HCT116 (cell line): ENCODE results near the gene SAE1. TPM values are rescaled to one million over a fixed set of nuclear protein-coding genes. Genes with fewer than 3 reads are reported as not detected.

Experiments used
- ATAC-seq: fragments of 200-7000 bp; cut with Tn5 transposase; 2 replicates; pipeline ENCODE4 v1.9.1; 2020; ENCODE audit warnings: mild to moderate bottlenecking, moderate library complexity
- BruUV-seq: library from RNA; stranded (reverse); fragments of 400-500 nt; replicated peaks from 2 replicates; lab custom pipeline; 2021; lab: Mats Ljungman, UMichigan
- CTCF ChIA-PET: fragments of 300-600 bp; sonication (Branson Sonifier 250); formaldehyde crosslinking; loops from one replicate; lab custom pipeline; 2021; ENCODE audit warnings: antibody characterized with exemption; lab: Charles Lee
- POLR2A ChIA-PET: fragments of 300-600, 350-600 bp; sonication (Branson Sonifier 250); formaldehyde crosslinking; loops from one replicate; lab custom pipeline; 2021; ENCODE audit warnings: antibody characterized with exemption; lab: Charles Lee
- RAD21 ChIA-PET, 2 experiments: fragments of 300-600 bp; sonication (Branson Sonifier 250); formaldehyde crosslinking; loops; one replicate each; lab custom pipeline; 2023; ENCODE audit warnings: low total read pairs in 2 of 2; ENCODE audit not compliant: uncharacterized antibody in 2 of 2, unreplicated experiment in 2 of 2, low non-redundant PET in 1 of 2; lab: Charles Lee
- DNase-seq: peaks from one replicate; pipeline ENCODE4 v3.0.0-alpha.2; 2010; ENCODE audit warnings: low read depth, low spot score
- H2AFZ ChIP-seq: fragments of 200-600 bp; shearing (Covaris generic), sonication (generic); 2 replicates; pipeline ENCODE4 v1.6.1; 2017; ENCODE audit warnings: low read depth, mixed run types, mixed read lengths, antibody characterized with exemption, low read length; ENCODE audit not compliant: poor library complexity, severe bottlenecking
- H3K27ac ChIP-seq: 2 replicates; pipeline ENCODE4 v1.5.1; 2012; ENCODE audit warnings: low read depth, low read length
- H3K27me3 ChIP-seq: fragments of 200-600 bp; sonication (generic); 2 replicates; pipeline ENCODE4 v1.6.1; 2016; ENCODE audit warnings: mixed run types, low read length, mixed read lengths; ENCODE audit not compliant: insufficient read depth
- H3K36me3 ChIP-seq, 2 experiments: fragments of 200-500 bp in 1 of 2; fragments of 200-600 bp in 1 of 2; sonication (Bioruptor generic) in 1 of 2; sonication (generic) in 1 of 2; 2 replicates each; pipeline versions ENCODE4 v1.5.1 to v1.6.1; 2014 to 2016; ENCODE audit warnings: low read length in 2 of 2, inconsistent platforms in 1 of 2, mixed read lengths in 1 of 2, mixed run types in 1 of 2; ENCODE audit not compliant: insufficient read depth in 2 of 2, control insufficient read depth in 1 of 2
- H3K4me1 ChIP-seq, 2 experiments: fragments of 200-600 bp in 1 of 2; sonication (generic) in 1 of 2; 2 replicates each; pipeline versions ENCODE4 v1.5.1 to v1.6.1; 2012 to 2017; ENCODE audit warnings: low read length in 2 of 2, inconsistent platforms in 1 of 2, mild to moderate bottlenecking in 1 of 2, mixed read lengths in 1 of 2, mixed run types in 1 of 2, moderate library complexity in 1 of 2; ENCODE audit not compliant: insufficient read depth in 2 of 2, control insufficient read depth in 1 of 2
- H3K4me2 ChIP-seq: fragments of 200-600 bp; sonication (generic); 2 replicates; pipeline ENCODE4 v1.6.1; 2017; ENCODE audit warnings: mixed run types, low read length, mixed read lengths
- H3K4me3 ChIP-seq, 2 experiments: fragments of 200-600 bp in 1 of 2; sonication (generic) in 1 of 2; replicated peaks in 1 of 2; 2 replicates each; pipeline ENCODE4 v1.5.1; 2011 to 2016; ENCODE audit warnings: low read length in 2 of 2, control low read depth in 1 of 2, low read depth in 1 of 2, mild to moderate bottlenecking in 1 of 2, mixed read lengths in 1 of 2, mixed run types in 1 of 2
- H3K79me2 ChIP-seq: fragments of 200-600 bp; sonication (generic); 2 replicates; pipeline ENCODE4 v1.6.1; 2017; ENCODE audit warnings: mild to moderate bottlenecking, mixed run types, low read length, moderate library complexity, mixed read lengths; ENCODE audit not compliant: insufficient read depth
- H3K9ac ChIP-seq: fragments of 200-600 bp; sonication (generic); 2 replicates; pipeline ENCODE4 v1.6.1; 2016; ENCODE audit warnings: low read length, mixed read lengths
- H3K9me2 ChIP-seq: fragments of 200-600 bp; sonication (generic), shearing (Covaris generic); 2 replicates; pipeline ENCODE4 v1.6.1; 2017; ENCODE audit warnings: mixed run types, mild to moderate bottlenecking, moderate library complexity; ENCODE audit not compliant: insufficient read depth
- H3K9me3 ChIP-seq, 2 experiments: fragments of 200-500 bp in 1 of 2; fragments of 200-600 bp in 1 of 2; sonication (Bioruptor generic) in 1 of 2; sonication (generic) in 1 of 2; 2 replicates each; pipeline ENCODE4 v1.6.1; 2014 to 2017; ENCODE audit warnings: low read length in 2 of 2, mixed read lengths in 2 of 2, inconsistent platforms in 1 of 2, low read depth in 1 of 2, mild to moderate bottlenecking in 1 of 2, mixed run types in 1 of 2, moderate library complexity in 1 of 2; ENCODE audit not compliant: control insufficient read depth in 1 of 2, insufficient read depth in 1 of 2
- H4K20me1 ChIP-seq: fragments of 200-600 bp; sonication (generic), shearing (Covaris generic); 2 replicates; pipeline ENCODE4 v1.6.1; 2017; ENCODE audit warnings: mixed run types, mild to moderate bottlenecking, moderate library complexity; ENCODE audit not compliant: insufficient read depth
- CBX3 ChIP-seq: IDR thresholded peaks from 2 replicates; pipeline ENCODE4 v1.6.1; 2012; ENCODE audit warnings: low read depth
- CEBPB ChIP-seq: IDR thresholded peaks from 2 replicates; pipeline ENCODE4 v1.6.1; 2012; ENCODE audit warnings: low read depth
- EZH2 ChIP-seq: fragments of 200-600 bp; sonication (generic); IDR thresholded peaks from 2 replicates; pipeline ENCODE4 v1.6.1; 2017; ENCODE audit warnings: antibody characterized with exemption, mixed run types
- EZH2phosphoT487 ChIP-seq: fragments of 200-600 bp; IDR thresholded peaks from 2 replicates; pipeline ENCODE4 v1.6.1; 2018; ENCODE audit warnings: antibody characterized with exemption, borderline replicate concordance
- POLR2A ChIP-seq: IDR thresholded peaks from 2 replicates; pipeline ENCODE4 v1.7.0; 2011; ENCODE audit warnings: borderline replicate concordance; ENCODE audit not compliant: insufficient read depth, insufficient read length; ENCODE audit errors: extremely low read depth
- POLR2AphosphoS5 ChIP-seq: IDR thresholded peaks from 2 replicates; pipeline ENCODE4 v1.6.1; 2011; ENCODE audit warnings: mild to moderate bottlenecking, low read depth, low read length, moderate library complexity
- RAD21 ChIP-seq: IDR thresholded peaks from 2 replicates; pipeline ENCODE4 v1.6.1; 2012; ENCODE audit warnings: low read depth, mild to moderate bottlenecking
- TCF7L2 ChIP-seq: IDR thresholded peaks from 2 replicates; pipeline ENCODE4 v1.7.0; 2011; ENCODE audit warnings: borderline replicate concordance, inconsistent platforms; ENCODE audit not compliant: insufficient read depth, insufficient read length; ENCODE audit errors: extremely low read depth
- intact Hi-C: fragments of 100-400 bp; cut with micrococcal nuclease; formaldehyde crosslinking; loops from 2 replicates; pipeline ENCODE4 v1.10.0; 2022
- total RNA-seq: library from RNA; stranded (reverse); gene quantifications from one replicate; pipeline ENCODE4 v1.2.1, GENCODE V29; 2021; ENCODE audit not compliant: unreplicated experiment
- TF ChIP-seq, protein P1 (sequence below): IDR thresholded peaks from 2 replicates; pipeline ENCODE4 v1.6.1; 2012
- TF ChIP-seq, protein P2 (sequence below): IDR thresholded peaks from 2 replicates; pipeline ENCODE4 v1.6.1; 2012; ENCODE audit warnings: low read depth
- TF ChIP-seq, protein P3 (sequence below): IDR thresholded peaks from 2 replicates; pipeline ENCODE4 v1.6.1; 2012

Gene SAE1
- total RNA-seq, 1 experiment from 2014 or later: 213 TPM

DNA sequence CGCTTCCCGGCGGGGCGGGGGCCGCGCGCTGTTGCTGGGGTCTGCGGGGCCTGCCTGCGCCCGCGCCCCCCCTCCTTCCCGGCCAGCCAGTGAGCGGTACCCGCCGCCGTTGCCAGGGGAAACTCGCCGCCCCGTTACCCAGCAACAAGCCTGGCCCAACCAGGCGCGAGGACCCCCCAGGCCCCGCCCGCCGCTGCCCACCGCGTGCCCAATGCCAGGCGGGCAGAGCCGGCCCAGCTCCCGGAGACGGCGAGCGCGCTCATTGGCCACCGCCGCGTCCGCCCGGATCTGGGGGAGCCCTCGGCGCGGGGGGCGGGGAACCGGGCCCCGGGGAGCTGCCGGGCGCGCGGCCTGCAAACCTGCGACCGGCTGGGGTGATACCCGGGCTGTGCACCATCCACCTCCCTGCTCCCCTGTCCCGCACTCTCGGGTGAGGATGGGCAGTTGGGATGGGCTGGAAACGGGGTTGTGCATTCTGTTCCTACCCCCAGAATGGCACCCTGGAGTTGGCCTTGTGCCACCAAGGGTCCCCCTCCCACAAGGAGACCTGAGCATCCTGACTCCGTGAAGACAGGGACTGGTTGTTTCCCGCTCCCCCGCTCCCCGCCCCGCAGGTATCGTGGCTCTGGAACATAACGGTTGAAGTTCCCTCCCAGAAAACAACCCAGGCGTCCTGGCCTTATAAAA, 109.1 kb downstream of the SAE1 start:
- Histone ChIP-seq H3K79me2 (no peaks in the 10 kb centered on the region), H4K20me1 (no peaks in the 10 kb centered on the region), H3K27me3 (no peaks in the 10 kb centered on the region), H3K36me3 (no peaks in the 10 kb centered on the region), H3K4me3 (no peak overlapping the region), H3K4me1 (peaks cover 26 to 38% of the 10 kb centered on the region in 2 experiments), H3K9me2 (no peaks in the 10 kb centered on the region), H3K9me3 (no peaks in the 10 kb centered on the region), H3K9ac (no peak overlapping the region), H3K27ac (no peak overlapping the region; the same call in 1 of the 2 replicates), H2AFZ (no peak overlapping the region), H3K4me2 (no peak overlapping the region)
- TF ChIP-seq, protein P1, sequence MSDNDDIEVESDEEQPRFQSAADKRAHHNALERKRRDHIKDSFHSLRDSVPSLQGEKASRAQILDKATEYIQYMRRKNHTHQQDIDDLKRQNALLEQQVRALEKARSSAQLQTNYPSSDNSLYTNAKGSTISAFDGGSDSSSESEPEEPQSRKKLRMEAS: no peak
- TF ChIP-seq CBX3: no peak
- TF ChIP-seq, protein P2, sequence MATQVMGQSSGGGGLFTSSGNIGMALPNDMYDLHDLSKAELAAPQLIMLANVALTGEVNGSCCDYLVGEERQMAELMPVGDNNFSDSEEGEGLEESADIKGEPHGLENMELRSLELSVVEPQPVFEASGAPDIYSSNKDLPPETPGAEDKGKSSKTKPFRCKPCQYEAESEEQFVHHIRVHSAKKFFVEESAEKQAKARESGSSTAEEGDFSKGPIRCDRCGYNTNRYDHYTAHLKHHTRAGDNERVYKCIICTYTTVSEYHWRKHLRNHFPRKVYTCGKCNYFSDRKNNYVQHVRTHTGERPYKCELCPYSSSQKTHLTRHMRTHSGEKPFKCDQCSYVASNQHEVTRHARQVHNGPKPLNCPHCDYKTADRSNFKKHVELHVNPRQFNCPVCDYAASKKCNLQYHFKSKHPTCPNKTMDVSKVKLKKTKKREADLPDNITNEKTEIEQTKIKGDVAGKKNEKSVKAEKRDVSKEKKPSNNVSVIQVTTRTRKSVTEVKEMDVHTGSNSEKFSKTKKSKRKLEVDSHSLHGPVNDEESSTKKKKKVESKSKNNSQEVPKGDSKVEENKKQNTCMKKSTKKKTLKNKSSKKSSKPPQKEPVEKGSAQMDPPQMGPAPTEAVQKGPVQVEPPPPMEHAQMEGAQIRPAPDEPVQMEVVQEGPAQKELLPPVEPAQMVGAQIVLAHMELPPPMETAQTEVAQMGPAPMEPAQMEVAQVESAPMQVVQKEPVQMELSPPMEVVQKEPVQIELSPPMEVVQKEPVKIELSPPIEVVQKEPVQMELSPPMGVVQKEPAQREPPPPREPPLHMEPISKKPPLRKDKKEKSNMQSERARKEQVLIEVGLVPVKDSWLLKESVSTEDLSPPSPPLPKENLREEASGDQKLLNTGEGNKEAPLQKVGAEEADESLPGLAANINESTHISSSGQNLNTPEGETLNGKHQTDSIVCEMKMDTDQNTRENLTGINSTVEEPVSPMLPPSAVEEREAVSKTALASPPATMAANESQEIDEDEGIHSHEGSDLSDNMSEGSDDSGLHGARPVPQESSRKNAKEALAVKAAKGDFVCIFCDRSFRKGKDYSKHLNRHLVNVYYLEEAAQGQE: no peak
- TF ChIP-seq POLR2A: no peak
- TF ChIP-seq, protein P3, sequence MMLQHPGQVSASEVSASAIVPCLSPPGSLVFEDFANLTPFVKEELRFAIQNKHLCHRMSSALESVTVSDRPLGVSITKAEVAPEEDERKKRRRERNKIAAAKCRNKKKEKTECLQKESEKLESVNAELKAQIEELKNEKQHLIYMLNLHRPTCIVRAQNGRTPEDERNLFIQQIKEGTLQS: no peak
- TF ChIP-seq POLR2AphosphoS5: no peak
- TF ChIP-seq RAD21: no peak
- TF ChIP-seq CEBPB: no peak
- no peak for TF ChIP-seq EZH2
- TF ChIP-seq TCF7L2: no peak
- TF ChIP-seq EZH2phosphoT487: no peak
- intact Hi-C loops: no loop called here
- ChIA-PET RAD21 (no interaction called here), CTCF (no interaction called here), POLR2A (interaction anchor here (0.6 kb wide), 1 partner anchor 14 kb away, joined by 3 read pairs; no protein-coding TSS in a partner anchor)
- ATAC-seq: no peak
- no peak for DNase-seq
- BruUV-seq: no TSS peak
